HFFc6 (cell line): ENCODE measurements around the gene EPHB1. TPM values are rescaled to one million over a fixed set of nuclear protein-coding genes. Genes with fewer than 3 reads are reported as not detected.

Source experiments
- DNase-seq: peaks from one replicate; pipeline ENCODE4 v3.0.0-alpha.2; 2018
- H3K27ac Mint-ChIP-seq: 2 replicates; pipeline ENCODE4 v1.8.0; 2020; ENCODE audit warnings: mild to moderate bottlenecking, mixed read lengths
- H3K27me3 Mint-ChIP-seq: 2 replicates; pipeline ENCODE4 v1.8.0; 2021; ENCODE audit warnings: mild to moderate bottlenecking, moderate library complexity, mixed read lengths; ENCODE audit not compliant: insufficient read depth
- H3K36me3 Mint-ChIP-seq: 2 replicates; pipeline ENCODE4 v1.8.0; 2021; ENCODE audit warnings: low read depth, mixed read lengths
- H3K4me1 Mint-ChIP-seq: 2 replicates; pipeline ENCODE4 v1.8.0; 2020; ENCODE audit warnings: low read depth, mixed read lengths
- H3K4me3 Mint-ChIP-seq: 2 replicates; pipeline ENCODE4 v1.8.0; 2020; ENCODE audit warnings: mild to moderate bottlenecking, moderate library complexity, mixed read lengths
- H3K9me3 Mint-ChIP-seq: 2 replicates; pipeline ENCODE4 v1.8.0; 2020; ENCODE audit warnings: mild to moderate bottlenecking, mixed read lengths
- total RNA-seq, 6 experiments: library from RNA; stranded (reverse); fragmentation: NEBNext Ultra II Directional; extraction: Animal tissue kit (Norgen Biotek cat#: 25700); gene quantifications; 2 replicates in 1 of 6; 3 replicates in 5 of 6; pipeline ENCODE4 v1.2.3, GENCODE V29; 2021
- TF ChIP-seq, protein P1 (sequence below): fragments of 200-600 bp; sonication (generic); IDR thresholded peaks from 2 replicates; pipeline ENCODE4 v1.5.0; 2021; ENCODE audit warnings: antibody characterized with exemption, mild to moderate bottlenecking

The EPHB1 gene
- total RNA-seq, 6 experiments from 2014 or later: 0.88 to 2.6 (median 1.0) TPM

DNA sequence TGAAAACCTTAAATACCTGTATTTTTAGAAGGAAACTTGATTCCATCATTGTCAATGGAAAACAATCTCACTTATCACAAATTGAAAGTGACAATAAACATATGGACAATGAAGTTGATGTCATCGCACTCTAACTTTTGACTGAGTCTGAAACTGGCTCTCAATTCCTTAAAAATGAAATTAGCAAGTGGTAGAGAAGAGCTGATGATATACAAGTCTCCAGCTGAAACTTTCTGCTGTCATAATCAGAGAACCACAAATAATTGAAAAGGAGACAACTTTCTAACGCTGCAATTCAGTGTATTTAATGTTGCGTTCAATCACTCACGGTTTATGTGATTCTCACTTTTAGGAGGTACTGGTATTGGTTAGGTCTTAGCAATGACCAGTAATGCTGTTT is 37.5 kb downstream of the EPHB1 start:
- Mint-ChIP-seq H3K27me3 (peaks cover 6% of the 10 kb centered on the region; the same call in 1 of the 2 replicates), H3K4me3 (no peak overlapping the region), H3K9me3 (no peaks in the 10 kb centered on the region), H3K27ac (no peak overlapping the region), H3K4me1 (no peaks in the 10 kb centered on the region), H3K36me3 (no peaks in the 10 kb centered on the region)
- TF ChIP-seq, protein P1, sequence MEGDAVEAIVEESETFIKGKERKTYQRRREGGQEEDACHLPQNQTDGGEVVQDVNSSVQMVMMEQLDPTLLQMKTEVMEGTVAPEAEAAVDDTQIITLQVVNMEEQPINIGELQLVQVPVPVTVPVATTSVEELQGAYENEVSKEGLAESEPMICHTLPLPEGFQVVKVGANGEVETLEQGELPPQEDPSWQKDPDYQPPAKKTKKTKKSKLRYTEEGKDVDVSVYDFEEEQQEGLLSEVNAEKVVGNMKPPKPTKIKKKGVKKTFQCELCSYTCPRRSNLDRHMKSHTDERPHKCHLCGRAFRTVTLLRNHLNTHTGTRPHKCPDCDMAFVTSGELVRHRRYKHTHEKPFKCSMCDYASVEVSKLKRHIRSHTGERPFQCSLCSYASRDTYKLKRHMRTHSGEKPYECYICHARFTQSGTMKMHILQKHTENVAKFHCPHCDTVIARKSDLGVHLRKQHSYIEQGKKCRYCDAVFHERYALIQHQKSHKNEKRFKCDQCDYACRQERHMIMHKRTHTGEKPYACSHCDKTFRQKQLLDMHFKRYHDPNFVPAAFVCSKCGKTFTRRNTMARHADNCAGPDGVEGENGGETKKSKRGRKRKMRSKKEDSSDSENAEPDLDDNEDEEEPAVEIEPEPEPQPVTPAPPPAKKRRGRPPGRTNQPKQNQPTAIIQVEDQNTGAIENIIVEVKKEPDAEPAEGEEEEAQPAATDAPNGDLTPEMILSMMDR: no peak
- DNase-seq: no peak

DNA sequence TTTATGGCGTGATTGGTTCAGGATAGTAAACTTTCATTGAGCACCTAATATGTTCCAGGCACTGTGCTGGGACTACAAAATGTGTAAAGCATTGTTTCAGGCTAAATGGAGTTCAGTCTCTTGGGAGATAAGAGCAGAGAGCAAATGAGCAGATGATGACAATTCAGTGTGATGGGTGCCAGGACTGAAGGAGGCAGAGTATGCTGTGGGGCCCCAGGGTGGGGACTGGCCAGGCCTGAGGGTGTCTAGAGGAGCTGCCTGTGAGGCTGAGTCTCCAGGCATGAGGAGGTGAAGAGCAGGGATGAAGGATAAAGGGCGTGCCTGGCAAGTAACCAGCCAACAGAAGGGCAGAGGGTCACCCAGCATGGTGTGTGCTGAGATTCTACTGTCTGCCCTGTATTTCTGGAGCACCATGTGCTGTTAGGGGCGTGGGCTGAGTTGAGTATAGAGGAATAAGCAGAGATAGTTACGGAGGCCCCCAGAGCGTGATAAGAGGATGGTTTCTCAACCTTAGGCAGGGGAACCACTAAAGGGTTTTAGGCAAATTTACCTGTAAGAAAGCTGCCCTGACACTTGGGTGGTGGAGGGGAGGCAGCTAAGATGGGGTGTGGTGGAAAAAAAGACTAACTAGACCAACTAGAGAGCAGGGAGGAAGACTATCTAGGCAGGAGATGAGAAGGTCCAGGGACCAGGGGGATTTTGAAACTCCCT is 38.5 kb downstream of the EPHB1 start:
- H3K9me3 Mint-ChIP-seq: no peaks in the 10 kb centered on the region
- no peak overlapping the region for H3K4me3 Mint-ChIP-seq
- H3K4me1 Mint-ChIP-seq: no peaks in the 10 kb centered on the region
- peaks cover 4% of the 10 kb centered on the region; the same call in 1 of the 2 replicates for H3K27me3 Mint-ChIP-seq
- DNase-seq: no peak
- TF ChIP-seq, protein P1: no peak
- no peaks in the 10 kb centered on the region for H3K36me3 Mint-ChIP-seq
- no peak overlapping the region for H3K27ac Mint-ChIP-seq

DNA sequence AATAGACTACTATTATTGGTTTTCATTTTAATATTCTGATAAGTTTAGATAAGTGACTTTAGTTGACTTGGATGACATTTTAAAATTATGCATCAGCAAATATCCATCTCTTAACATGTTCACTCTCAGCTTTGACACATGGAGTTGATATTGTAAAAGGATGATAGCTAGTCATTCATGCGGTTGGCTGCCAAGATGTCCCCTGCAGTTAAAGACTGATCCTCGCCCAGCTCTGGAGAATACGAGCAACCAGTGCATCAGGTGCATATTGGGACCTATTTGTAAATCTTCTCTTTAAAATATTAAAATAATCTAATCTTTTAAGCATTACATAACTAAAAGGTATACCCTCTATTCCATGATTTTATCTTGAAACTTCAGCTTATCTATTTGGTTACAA is 41.9 kb downstream of the EPHB1 start:
- peaks cover 4% of the 10 kb centered on the region; the same call in 1 of the 2 replicates for H3K27me3 Mint-ChIP-seq
- H3K27ac Mint-ChIP-seq: no peak overlapping the region
- DNase-seq: no peak
- H3K4me3 Mint-ChIP-seq: no peak overlapping the region
- H3K9me3 Mint-ChIP-seq: no peaks in the 10 kb centered on the region
- TF ChIP-seq, protein P1: no peak
- H3K36me3 Mint-ChIP-seq: no peaks in the 10 kb centered on the region
- no peaks in the 10 kb centered on the region for H3K4me1 Mint-ChIP-seq

DNA sequence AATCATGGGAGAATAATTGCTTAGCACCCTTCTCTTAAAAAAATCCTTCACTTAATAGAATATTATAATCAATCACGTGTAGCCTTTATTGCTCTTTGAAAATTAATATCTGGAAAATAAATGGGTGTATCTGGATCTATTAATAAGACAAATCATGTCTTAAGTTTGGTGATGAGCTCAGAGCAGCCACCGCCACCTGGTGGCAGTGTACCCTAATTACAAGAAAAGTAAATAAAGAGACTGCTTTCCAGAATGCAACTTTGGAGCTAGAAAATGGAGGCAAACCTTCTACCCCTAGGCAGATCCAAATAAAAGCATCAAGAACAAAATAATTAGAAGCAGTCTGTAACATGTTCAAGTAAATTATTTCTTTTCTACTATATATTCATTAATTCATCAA is 43.5 kb downstream of the EPHB1 start:
- Mint-ChIP-seq H3K27ac (no peak overlapping the region), H3K4me1 (no peaks in the 10 kb centered on the region), H3K27me3 (peaks cover 1% of the 10 kb centered on the region; the same call in 1 of the 2 replicates), H3K9me3 (no peaks in the 10 kb centered on the region), H3K4me3 (no peak overlapping the region), H3K36me3 (no peaks in the 10 kb centered on the region)
- DNase-seq: no peak
- TF ChIP-seq, protein P1: peak; percentile 69

DNA sequence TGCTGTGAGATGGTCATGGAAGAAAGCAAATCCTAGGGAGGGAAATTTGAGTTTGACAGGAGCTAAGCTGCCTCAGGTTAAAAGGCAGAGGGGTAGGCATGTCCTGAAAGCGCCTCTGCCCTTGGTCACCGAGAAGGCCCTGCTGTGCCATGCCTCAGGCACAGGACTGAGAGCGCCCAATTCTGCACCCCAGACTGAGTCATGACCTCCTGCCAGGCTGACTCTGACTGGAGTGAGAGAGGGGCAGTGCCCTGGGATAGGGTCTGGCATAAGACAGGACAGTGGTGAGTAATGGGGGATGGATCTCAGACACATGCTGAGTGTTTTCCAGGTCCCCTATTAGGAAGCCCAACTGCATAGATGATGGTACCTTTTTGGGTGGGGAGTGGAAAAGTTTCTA is 44.4 kb downstream of the EPHB1 start:
- Mint-ChIP-seq H3K4me1 (no peaks in the 10 kb centered on the region), H3K36me3 (no peaks in the 10 kb centered on the region), H3K9me3 (no peaks in the 10 kb centered on the region; the same call in 1 of the 2 replicates), H3K27ac (no peak overlapping the region), H3K27me3 (peaks cover 1% of the 10 kb centered on the region; the same call in 1 of the 2 replicates), H3K4me3 (no peak overlapping the region)
- no peak for DNase-seq
- TF ChIP-seq, protein P1: no peak
